Parathyroid adenoma (tissue), 2 donors: Measurements from ENCODE around the gene RFLNA.
"Not testable (repeated sequence)": the region's sequence is repeated elsewhere in the genome, so short reads cannot be mapped to it uniquely, and the experiment has no call there.

Source experiments
- H2AFZ ChIP-seq: fragments of 300-600 bp; sonication (generic); one replicate; pipeline ENCODE4 v1.7.0; 2017; ENCODE audit warnings: antibody characterized with exemption, mild to moderate bottlenecking
- H3K27ac ChIP-seq: fragments of 300-600 bp; sonication (generic); one replicate; pipeline ENCODE4 v1.7.0; 2017
- H3K27me3 ChIP-seq: fragments of 300-600 bp; sonication (generic); one replicate; pipeline ENCODE4 v1.7.0; 2017; ENCODE audit warnings: low read length; ENCODE audit not compliant: control insufficient read depth, insufficient read depth
- H3K36me3 ChIP-seq: fragments of 300-600 bp; sonication (generic); one replicate; pipeline ENCODE4 v1.7.0; 2017; ENCODE audit warnings: low read length; ENCODE audit not compliant: control insufficient read depth, insufficient read depth
- H3K4me1 ChIP-seq: fragments of 300-600 bp; sonication (generic); one replicate; pipeline ENCODE4 v1.7.0; 2017; ENCODE audit warnings: control low read depth
- H3K4me2 ChIP-seq: fragments of 300-600 bp; sonication (generic); one replicate; pipeline ENCODE4 v1.7.0; 2017; ENCODE audit warnings: low read length
- H3K4me3 ChIP-seq: fragments of 300-600 bp; sonication (generic); one replicate; pipeline ENCODE4 v1.7.0; 2017; ENCODE audit warnings: low read depth, low read length
- H3K79me2 ChIP-seq: fragments of 300-600 bp; sonication (generic); one replicate; pipeline ENCODE4 v1.7.0; 2017; ENCODE audit warnings: control low read depth
- H3K9ac ChIP-seq: fragments of 300-600 bp; sonication (generic); one replicate; pipeline ENCODE4 v1.7.0; 2017; ENCODE audit warnings: mild to moderate bottlenecking
- H3K9me3 ChIP-seq: fragments of 300-600 bp; sonication (generic); one replicate; pipeline ENCODE4 v1.7.0; 2017; ENCODE audit warnings: low read length; ENCODE audit not compliant: control insufficient read depth
- CTCF ChIP-seq: fragments of 300-600 bp; sonication (generic); IDR thresholded peaks from one replicate; pipeline ENCODE4 v1.7.0; 2017; ENCODE audit warnings: antibody characterized with exemption, mild to moderate bottlenecking
- donor health status: primary hyperparathyroidism.

The RFLNA gene

GRCh38 chr12:124319368-124320050 is 24.6 kb downstream of the RFLNA start:
- Histone ChIP-seq H3K4me1 (no peaks in the 10 kb centered on the region), H3K9me3 (no peaks in the 10 kb centered on the region), H3K9ac (no peak overlapping the region), H3K27ac (no peak overlapping the region), H3K4me2 (no peak overlapping the region), H3K4me3 (no peak overlapping the region), H3K36me3 (no peaks in the 10 kb centered on the region), H3K79me2 (no peaks in the 10 kb centered on the region), H2AFZ (no peak overlapping the region), H3K27me3 (no peaks in the 10 kb centered on the region)
- no peak for TF ChIP-seq CTCF

GRCh38 chr12:124321040-124321481 is 26.2 kb downstream of the RFLNA start:
- TF ChIP-seq CTCF, result peak; percentile 78
- Histone ChIP-seq H3K4me2 (no peak overlapping the region), H3K4me1 (no peaks in the 10 kb centered on the region), H3K27me3 (no peaks in the 10 kb centered on the region), H3K36me3 (no peaks in the 10 kb centered on the region), H3K9ac (no peak overlapping the region), H2AFZ (no peak overlapping the region), H3K27ac (no peak overlapping the region), H3K79me2 (no peaks in the 10 kb centered on the region), H3K4me3 (no peak overlapping the region), H3K9me3 (no peaks in the 10 kb centered on the region)

GRCh38 chr12:124321556-124322270 is 26.8 kb downstream of the RFLNA start:
- H3K79me2 ChIP-seq, result no peaks in the 10 kb centered on the region
- no peaks in the 10 kb centered on the region for H3K4me1 ChIP-seq
- H3K36me3 ChIP-seq, result no peaks in the 10 kb centered on the region
- H3K9me3 ChIP-seq, result no peaks in the 10 kb centered on the region
- no peak overlapping the region for H3K4me2 ChIP-seq
- H2AFZ ChIP-seq, result no peak overlapping the region
- no peak overlapping the region for H3K4me3 ChIP-seq
- no peak for TF ChIP-seq CTCF
- no peaks in the 10 kb centered on the region for H3K27me3 ChIP-seq
- no peak overlapping the region for H3K27ac ChIP-seq
- no peak overlapping the region for H3K9ac ChIP-seq

DNA sequence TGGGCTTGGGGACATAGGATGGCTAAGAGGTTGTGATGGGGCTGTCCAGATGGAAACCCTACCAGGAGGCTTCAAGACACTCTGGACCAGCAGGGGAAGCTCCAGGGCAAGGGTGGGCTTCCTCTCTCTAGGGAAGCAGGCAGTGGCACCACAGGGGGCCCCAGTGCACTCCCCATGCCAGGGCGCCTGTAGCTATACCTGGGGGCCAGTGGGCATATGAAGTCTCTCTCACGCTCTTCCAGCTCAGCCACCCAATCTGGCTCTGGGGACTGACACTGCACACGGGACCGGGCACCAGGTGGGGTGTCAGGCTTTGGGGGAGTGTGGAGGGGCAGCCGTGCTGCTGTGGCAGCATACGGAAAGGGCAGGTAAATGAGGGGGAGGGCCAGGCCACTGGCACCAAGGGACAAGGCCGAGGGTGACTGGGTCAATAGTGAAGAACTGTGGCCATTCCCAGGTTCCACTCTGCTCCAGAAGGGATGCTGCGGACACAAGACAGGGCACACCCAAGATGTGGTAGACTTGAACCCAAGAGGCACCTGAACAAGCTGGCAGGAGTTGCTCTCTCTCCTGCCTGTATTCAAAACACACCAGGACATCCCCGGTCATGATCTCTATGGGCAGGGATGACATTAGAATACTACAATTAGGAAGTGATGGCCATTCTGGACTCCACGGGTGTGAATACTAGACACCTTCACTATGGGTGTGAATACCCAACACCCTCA is 27.5 kb downstream of the RFLNA start:
- Histone ChIP-seq H3K4me2 (no peak overlapping the region), H3K4me1 (no peaks in the 10 kb centered on the region), H3K27ac (no peak overlapping the region), H3K36me3 (no peaks in the 10 kb centered on the region), H3K9me3 (no peaks in the 10 kb centered on the region), H3K9ac (no peak overlapping the region), H3K27me3 (no peaks in the 10 kb centered on the region), H3K79me2 (no peaks in the 10 kb centered on the region), H3K4me3 (no peak overlapping the region), H2AFZ (no peak overlapping the region)
- no peak for TF ChIP-seq CTCF

- not testable (repeated sequence) for H3K27me3 ChIP-seq, H3K36me3 ChIP-seq, H2AFZ ChIP-seq, H3K9ac ChIP-seq, H3K4me1 ChIP-seq, H3K4me2 ChIP-seq, H3K27ac ChIP-seq, H3K79me2 ChIP-seq, H3K4me3 ChIP-seq, H3K9me3 ChIP-seq
These were observed 28.1 kb downstream of the RFLNA start for GRCh38 chr12:124322999-124323328.
